Upper lobe of right lung (tissue), 1 donor: ENCODE measurements around the gene C1orf53. TPM values are rescaled to one million over a fixed set of nuclear protein-coding genes. Genes with fewer than 3 reads are reported as not detected.
"Not testable (repeated sequence)": the region's sequence is repeated elsewhere in the genome, so short reads cannot be mapped to it uniquely, and the experiment has no call there.

ENCODE experiments used
- ATAC-seq: fragments of 200-7000 bp; cut with Tn5 transposase; one replicate; pipeline ENCODE4 v1.9.1; 2020; ENCODE audit warnings: mild to moderate bottlenecking, moderate library complexity
- DNase-seq: peaks from one replicate; pipeline ENCODE4 v3.0.0-alpha.2; 2020
- H3K27ac ChIP-seq: fragments of 200-600 bp; one replicate; pipeline ENCODE4 v1.8.0; 2022
- H3K27me3 ChIP-seq: fragments of 200-600 bp; one replicate; pipeline ENCODE4 v1.8.0; 2022; ENCODE audit warnings: mild to moderate bottlenecking
- H3K36me3 ChIP-seq: fragments of 200-600 bp; one replicate; pipeline ENCODE4 v1.8.0; 2022
- H3K4me1 ChIP-seq: fragments of 200-600 bp; one replicate; pipeline ENCODE4 v1.8.0; 2022
- H3K4me3 ChIP-seq: fragments of 200-600 bp; one replicate; pipeline ENCODE4 v1.8.0; 2022; ENCODE audit warnings: mild to moderate bottlenecking
- H3K9me3 ChIP-seq: fragments of 200-600 bp; one replicate; pipeline ENCODE4 v1.8.0; 2022
- intact Hi-C: fragments of 100-400 bp; cut with DNase I; formaldehyde crosslinking; loops from one replicate; pipeline ENCODE4 v1.11.0; 2022
- total RNA-seq: library from RNA; stranded (reverse); fragmentation: NEBNext Ultra II Directional; extraction: Animal tissue kit (Norgen Biotek cat#: 25700); gene quantifications from one replicate; pipeline ENCODE4 v1.2.1, GENCODE V29; 2021
- TF ChIP-seq, protein P1 (sequence below): fragments of 200-600 bp; IDR thresholded peaks from one replicate; pipeline ENCODE4 v1.8.0; 2022; ENCODE audit warnings: antibody characterized with exemption
- donor health status: DM: no; HTN: yes; CAD: no; lungs with severe emphysema.

The C1orf53 gene
- total RNA-seq, 1 donor from 2014 or later, result 4.0 TPM

DNA sequence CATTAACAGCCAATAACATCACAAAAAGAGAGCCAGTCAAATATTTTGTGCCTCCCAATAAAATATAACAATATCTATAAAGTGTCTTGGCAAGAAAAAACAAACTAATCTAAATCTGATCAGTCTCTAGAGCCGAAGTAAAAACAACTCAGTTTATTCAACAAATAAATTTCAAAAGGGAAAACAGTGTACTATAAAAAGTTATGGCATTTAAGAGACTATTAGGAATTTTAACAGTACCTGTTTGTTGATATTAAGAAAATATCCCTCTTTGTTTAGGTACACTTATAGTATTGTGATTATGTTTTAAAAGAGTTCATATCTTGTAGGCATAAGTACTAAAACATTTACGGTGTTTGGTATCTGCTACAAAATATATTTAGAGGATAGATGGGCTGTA is 36.6 kb upstream of the C1orf53 start:
- intact Hi-C loops, result no loop called here
- ATAC-seq (no peak), DNase-seq (no peak)
- TF ChIP-seq, protein P1, sequence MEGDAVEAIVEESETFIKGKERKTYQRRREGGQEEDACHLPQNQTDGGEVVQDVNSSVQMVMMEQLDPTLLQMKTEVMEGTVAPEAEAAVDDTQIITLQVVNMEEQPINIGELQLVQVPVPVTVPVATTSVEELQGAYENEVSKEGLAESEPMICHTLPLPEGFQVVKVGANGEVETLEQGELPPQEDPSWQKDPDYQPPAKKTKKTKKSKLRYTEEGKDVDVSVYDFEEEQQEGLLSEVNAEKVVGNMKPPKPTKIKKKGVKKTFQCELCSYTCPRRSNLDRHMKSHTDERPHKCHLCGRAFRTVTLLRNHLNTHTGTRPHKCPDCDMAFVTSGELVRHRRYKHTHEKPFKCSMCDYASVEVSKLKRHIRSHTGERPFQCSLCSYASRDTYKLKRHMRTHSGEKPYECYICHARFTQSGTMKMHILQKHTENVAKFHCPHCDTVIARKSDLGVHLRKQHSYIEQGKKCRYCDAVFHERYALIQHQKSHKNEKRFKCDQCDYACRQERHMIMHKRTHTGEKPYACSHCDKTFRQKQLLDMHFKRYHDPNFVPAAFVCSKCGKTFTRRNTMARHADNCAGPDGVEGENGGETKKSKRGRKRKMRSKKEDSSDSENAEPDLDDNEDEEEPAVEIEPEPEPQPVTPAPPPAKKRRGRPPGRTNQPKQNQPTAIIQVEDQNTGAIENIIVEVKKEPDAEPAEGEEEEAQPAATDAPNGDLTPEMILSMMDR, result no peak
- Histone ChIP-seq H3K9me3 (no peaks in the 10 kb centered on the region), H3K36me3 (no peaks in the 10 kb centered on the region), H3K4me1 (no peaks in the 10 kb centered on the region), H3K27ac (no peak overlapping the region), H3K4me3 (no peak overlapping the region), H3K27me3 (no peaks in the 10 kb centered on the region)

DNA sequence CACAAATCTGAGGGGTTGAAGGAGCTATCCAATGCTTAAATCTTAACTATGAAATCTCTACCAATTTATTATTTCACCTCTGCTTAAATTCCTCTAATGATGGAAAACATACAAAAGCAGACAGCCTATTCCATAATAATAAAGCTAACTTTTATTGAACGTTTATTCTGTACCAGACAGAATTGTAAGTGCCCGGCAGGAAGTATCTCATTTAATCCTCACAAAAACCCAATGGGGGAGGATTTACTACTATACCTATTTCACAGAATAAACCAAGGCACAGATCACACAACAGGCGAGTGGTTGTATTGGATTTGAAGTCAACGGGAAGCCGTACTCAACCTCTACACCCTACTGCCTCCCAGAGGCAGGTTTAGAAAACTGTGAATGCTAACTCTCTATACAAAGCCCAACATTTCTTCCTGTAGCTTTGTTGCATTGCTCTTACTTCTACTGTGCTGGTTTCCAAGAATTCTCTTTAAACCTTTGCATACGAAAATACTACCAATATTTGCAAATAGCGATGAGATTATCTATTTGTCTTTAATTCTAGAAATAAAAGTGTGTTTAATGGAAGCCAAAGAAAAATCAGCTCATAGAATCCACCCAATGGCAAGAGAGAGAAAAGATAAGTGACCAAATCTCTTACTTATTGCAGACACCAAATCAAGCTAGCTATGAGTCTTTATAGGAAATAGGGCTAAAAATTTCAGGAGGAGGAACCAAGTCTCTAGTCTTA is 33.5 kb upstream of the C1orf53 start:
- Histone ChIP-seq H3K4me1 (no peaks in the 10 kb centered on the region), H3K36me3 (no peaks in the 10 kb centered on the region), H3K27ac (no peak overlapping the region), H3K9me3 (no peaks in the 10 kb centered on the region), H3K27me3 (no peaks in the 10 kb centered on the region), H3K4me3 (no peak overlapping the region)
- TF ChIP-seq, protein P1, result peak; percentile 62
- ATAC-seq, result peak; percentile 96
- intact Hi-C loops, result no loop called here
- DNase-seq, result no peak

DNA sequence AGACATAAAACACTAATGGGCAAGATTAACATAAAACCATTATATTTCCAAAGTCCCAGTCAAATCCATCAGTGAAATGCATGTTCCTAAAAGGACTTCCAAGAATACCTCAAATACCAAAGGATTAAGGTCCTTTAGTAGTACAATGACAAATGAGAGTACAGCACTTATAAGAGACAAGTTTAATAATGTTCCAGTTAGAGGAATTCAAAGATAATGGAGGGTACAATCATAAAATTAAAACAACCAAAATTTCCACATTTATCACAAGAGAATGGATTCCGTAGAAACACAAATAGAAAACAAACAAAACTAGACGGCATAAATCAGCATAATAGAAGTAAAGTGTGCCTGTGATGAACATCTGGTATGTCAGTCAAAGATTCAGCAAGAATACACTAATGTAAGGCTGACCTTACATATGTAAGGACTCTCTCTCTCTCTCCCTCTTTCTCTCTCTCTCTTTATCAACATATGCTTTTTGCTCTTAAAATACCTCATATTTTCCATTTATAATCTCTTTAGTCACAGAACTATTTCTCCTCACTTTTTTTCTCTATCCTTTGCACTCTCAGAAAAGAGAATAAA is 32.8 kb upstream of the C1orf53 start:
- Histone ChIP-seq H3K4me3 (no peak overlapping the region), H3K36me3 (no peaks in the 10 kb centered on the region), H3K4me1 (no peaks in the 10 kb centered on the region), H3K27me3 (no peaks in the 10 kb centered on the region), H3K9me3 (no peaks in the 10 kb centered on the region), H3K27ac (no peak overlapping the region)
- ATAC-seq, result no peak
- no peak for DNase-seq
- intact Hi-C loops, result no loop called here
- TF ChIP-seq, protein P1, result no peak

DNA sequence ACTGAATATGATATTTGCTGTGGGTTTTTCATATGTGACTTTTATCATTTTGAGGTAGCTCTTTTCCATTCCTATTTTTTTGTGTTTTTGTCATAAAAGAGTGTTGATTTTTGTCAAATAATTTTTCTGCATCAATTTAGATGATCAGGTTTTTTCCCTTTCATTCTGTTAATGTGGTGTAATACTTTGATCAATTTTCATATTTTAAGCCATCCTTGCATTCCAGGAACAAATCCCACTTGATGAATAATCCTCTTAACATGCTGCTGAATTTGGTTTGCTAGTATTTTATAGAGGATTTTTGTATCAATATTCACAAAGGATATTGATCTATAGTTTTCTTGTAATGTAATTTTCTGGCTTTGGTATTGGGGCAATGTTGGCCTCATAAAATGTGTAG is 25.5 kb upstream of the C1orf53 start:
- Histone ChIP-seq H3K9me3 (peaks cover 6% of the 10 kb centered on the region), H3K4me3 (no peak overlapping the region), H3K4me1 (no peaks in the 10 kb centered on the region), H3K27me3 (no peaks in the 10 kb centered on the region), H3K36me3 (no peaks in the 10 kb centered on the region), H3K27ac (no peak overlapping the region)
- ATAC-seq (no peak), DNase-seq (no peak)
- intact Hi-C loops, result no loop called here
- TF ChIP-seq, protein P1, result no peak

DNA sequence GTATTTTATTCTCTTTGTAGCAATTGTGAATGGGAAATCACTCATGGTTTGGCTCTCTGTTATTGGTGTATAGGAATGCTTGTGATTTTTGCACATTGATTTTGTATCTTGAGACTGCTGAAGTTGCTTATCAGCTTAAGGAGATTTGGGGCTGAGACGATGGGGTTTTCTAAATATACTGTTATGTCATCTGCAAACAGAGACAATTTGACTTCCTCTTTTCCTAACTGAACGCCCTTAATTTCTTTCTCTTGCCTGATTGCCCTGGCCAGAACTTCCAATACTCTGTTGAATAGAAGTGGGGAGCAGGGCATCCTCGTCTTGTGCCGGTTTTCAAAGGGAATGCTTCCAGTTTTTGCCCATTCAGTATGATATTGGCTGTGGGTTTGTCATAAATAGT is 22.0 kb upstream of the C1orf53 start:
- intact Hi-C loops, H3K9me3 ChIP-seq, DNase-seq, ATAC-seq, H3K27me3 ChIP-seq, H3K4me1 ChIP-seq, H3K36me3 ChIP-seq, H3K4me3 ChIP-seq, H3K27ac ChIP-seq: not testable (repeated sequence)

DNA sequence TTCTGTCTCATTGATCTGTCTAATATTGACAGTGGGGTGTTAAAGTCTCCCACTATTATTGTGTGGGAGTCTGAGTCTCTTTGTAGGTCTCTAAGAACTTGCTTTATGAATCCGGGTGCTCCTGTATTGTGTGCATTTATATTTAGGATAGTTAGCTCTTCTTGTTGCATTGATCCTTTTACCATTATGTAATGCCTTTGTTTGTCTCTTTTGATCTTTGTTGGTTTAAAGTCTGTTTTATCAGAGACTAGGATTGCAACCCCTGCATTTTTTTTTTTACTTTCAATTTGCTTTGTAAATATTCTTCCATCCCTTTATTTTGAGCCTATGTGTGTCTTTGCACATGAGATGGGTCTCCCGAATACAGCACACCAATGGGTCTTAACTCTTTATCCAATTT is 20.2 kb upstream of the C1orf53 start:
- H3K36me3 ChIP-seq, H3K27me3 ChIP-seq, intact Hi-C loops, DNase-seq, H3K9me3 ChIP-seq, ATAC-seq, H3K4me1 ChIP-seq, H3K27ac ChIP-seq, H3K4me3 ChIP-seq: not testable (repeated sequence)
